Muscle of back (tissue), 11 donors: ENCODE data around the gene PYCR2. TPM values are rescaled to one million over a fixed set of nuclear protein-coding genes. Genes with fewer than 3 reads are reported as not detected.
A peak's percentile ranks its signal among the peaks of the same experiment; 100 is the strongest.
"Not testable (repeated sequence)": the region's sequence is repeated elsewhere in the genome, so short reads cannot be mapped to it uniquely, and the experiment has no call there.

Source experiments
- DNase-seq, 3 donors: peaks; one replicate each; pipeline versions ENCODE4 v3.0.0 to v3.0.0-alpha.2; 2013
- polyA plus RNA-seq, 10 donors: library from polyadenylated mRNA; unstranded; fragments of 120-200 nt; gene quantifications; one replicate each; pipeline ENCODE4 v1.2.1, GENCODE V29; 2013; ENCODE audit not compliant: insufficient read length in 10 of 10

Gene PYCR2
- polyA plus RNA-seq, 10 donors = 26.9 to 37.7 (median 32.3) TPM

- no peak for DNase-seq
These were observed 31.7 kb downstream of the PYCR2 start for GRCh38 chr1:225892307-225892706.

GRCh38 chr1:225891229-225891972 lies 32.6 kb downstream of the PYCR2 start:
- no peak for DNase-seq

- DNase-seq = no peak
These were observed 33.5 kb downstream of the PYCR2 start for GRCh38 chr1:225890346-225891228.

GRCh38 chr1:225889743-225890142 lies 34.3 kb downstream of the PYCR2 start:
- no peak for DNase-seq

GRCh38 chr1:225888898-225889601 lies 35.0 kb downstream of the PYCR2 start, which contains the start of gene LEFTY1:
LEFTY1 (minus strand) TSS chr1:225889146; CDS start chr1:225889066, 80 bp downstream.
- peak in 1 of 3 donors; percentile 51 for DNase-seq

GRCh38 chr1:225888289-225888897 lies 35.7 kb downstream of the PYCR2 start:
- DNase-seq = no peak

- DNase-seq = not testable (repeated sequence)
These were observed 36.3 kb downstream of the PYCR2 start for GRCh38 chr1:225887554-225888288.

- no peak for DNase-seq
These were observed 37.1 kb downstream of the PYCR2 start for GRCh38 chr1:225887030-225887314.

- DNase-seq = no peak
These were observed 37.7 kb downstream of the PYCR2 start for GRCh38 chr1:225886159-225887029.

GRCh38 chr1:225885336-225885735 lies 38.7 kb downstream of the PYCR2 start:
- DNase-seq = no peak

GRCh38 chr1:225883616-225884265 lies 40.3 kb downstream of the PYCR2 start:
- no peak for DNase-seq

- peak; percentile 21 to 80 (median 49) for DNase-seq
These were observed 41.1 kb downstream of the PYCR2 start for GRCh38 chr1:225882694-225883615.

- peak; percentile 87 to 96 (median 92) for DNase-seq
These were observed 41.9 kb downstream of the PYCR2 start, which contains the start of gene TMEM63A for GRCh38 chr1:225881959-225882693. TMEM63A (minus strand) TSS chr1:225882380; CDS start chr1:225877580, 4,800 bp downstream.

GRCh38 chr1:225881081-225881958 lies 42.7 kb downstream of the PYCR2 start:
- DNase-seq = peak in 2 of 3 donors; percentile 14 to 27

- no peak for DNase-seq
These were observed 43.4 kb downstream of the PYCR2 start for GRCh38 chr1:225880636-225881035.

GRCh38 chr1:225880222-225880588 lies 43.8 kb downstream of the PYCR2 start:
- DNase-seq = peak in 1 of 3 donors; percentile 25
